ENCODE results near the gene TEX2. TPM values are rescaled to one million over a fixed set of nuclear protein-coding genes. Genes with fewer than 3 reads are reported as not detected.

TEX2 gene
- total and polyA plus RNA-seq, 2 of the 13 experiments (the other 11 are each of a cell fraction or from before 2014, with no cell fraction given): 21.4 to 37.7 TPM

DNA sequence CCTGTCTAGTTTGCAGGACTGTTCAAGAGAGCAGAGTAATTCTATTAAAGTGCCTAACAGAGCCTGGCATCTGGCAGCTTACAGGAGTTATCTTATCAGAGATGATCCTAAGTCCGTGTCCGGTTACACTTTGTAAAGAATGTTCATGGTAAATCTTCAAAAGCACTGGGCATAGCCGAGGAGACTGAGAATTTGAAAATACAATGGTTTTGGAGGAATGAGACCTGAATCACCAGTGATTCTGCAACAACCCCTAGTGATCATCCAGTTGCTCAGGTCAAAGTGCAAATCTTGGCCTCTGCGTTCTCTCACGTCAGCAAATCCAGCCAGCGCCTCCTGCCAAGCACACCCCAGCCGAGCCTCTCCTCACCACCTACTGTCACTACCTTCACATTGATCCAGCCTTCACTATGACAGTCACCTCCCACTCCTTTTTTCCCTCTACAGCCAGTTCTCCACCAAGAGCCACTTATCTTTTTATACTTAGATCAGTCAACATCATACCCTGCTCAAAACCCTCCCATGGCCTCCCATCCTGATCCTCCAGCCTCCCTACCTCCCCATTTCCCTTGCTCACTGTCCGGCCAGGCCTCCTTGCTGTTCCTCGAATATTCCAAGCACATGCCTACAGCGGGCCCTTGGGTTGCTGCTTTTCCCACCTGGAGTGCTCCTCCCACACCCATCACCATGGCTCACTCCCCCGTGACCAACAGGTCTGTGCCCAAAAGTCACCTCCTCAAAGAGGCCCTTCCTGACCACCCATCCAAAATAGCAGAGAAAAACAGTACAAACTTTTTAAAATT is 75.8 kb downstream of the TEX2 start (continued):
- TF ChIP-seq, protein P1, sequence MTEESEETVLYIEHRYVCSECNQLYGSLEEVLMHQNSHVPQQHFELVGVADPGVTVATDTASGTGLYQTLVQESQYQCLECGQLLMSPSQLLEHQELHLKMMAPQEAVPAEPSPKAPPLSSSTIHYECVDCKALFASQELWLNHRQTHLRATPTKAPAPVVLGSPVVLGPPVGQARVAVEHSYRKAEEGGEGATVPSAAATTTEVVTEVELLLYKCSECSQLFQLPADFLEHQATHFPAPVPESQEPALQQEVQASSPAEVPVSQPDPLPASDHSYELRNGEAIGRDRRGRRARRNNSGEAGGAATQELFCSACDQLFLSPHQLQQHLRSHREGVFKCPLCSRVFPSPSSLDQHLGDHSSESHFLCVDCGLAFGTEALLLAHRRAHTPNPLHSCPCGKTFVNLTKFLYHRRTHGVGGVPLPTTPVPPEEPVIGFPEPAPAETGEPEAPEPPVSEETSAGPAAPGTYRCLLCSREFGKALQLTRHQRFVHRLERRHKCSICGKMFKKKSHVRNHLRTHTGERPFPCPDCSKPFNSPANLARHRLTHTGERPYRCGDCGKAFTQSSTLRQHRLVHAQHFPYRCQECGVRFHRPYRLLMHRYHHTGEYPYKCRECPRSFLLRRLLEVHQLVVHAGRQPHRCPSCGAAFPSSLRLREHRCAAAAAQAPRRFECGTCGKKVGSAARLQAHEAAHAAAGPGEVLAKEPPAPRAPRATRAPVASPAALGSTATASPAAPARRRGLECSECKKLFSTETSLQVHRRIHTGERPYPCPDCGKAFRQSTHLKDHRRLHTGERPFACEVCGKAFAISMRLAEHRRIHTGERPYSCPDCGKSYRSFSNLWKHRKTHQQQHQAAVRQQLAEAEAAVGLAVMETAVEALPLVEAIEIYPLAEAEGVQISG (CRISPR knock-in tag; IDR thresholded peaks at IDR 0.05): peak; percentile 81
- no peak for TF ChIP-seq USF2 (IDR thresholded peaks at IDR 0.05; ENCODE audit: low read depth, low read length)
- TF ChIP-seq USF2 (CRISPR knock-in tag; IDR thresholded peaks at IDR 0.05; ENCODE audit: borderline replicate concordance): no peak
- TF ChIP-seq MTF1 (CRISPR knock-in tag; IDR thresholded peaks at IDR 0.05): no peak
- TF ChIP-seq BCL6 (CRISPR knock-in tag; IDR thresholded peaks at IDR 0.05): peak; percentile 78
- TF ChIP-seq PHB2 (IDR thresholded peaks at IDR 0.05; ENCODE audit: partially characterized antibody): no peak
- peak; percentile 78 for TF ChIP-seq RARA (CRISPR knock-in tag; IDR thresholded peaks at IDR 0.05)
- TF ChIP-seq SMARCE1 (IDR thresholded peaks at IDR 0.05; ENCODE audit: borderline replicate concordance): no peak; the same call in 1 of the 2 replicates
- no peak for TF ChIP-seq SYNCRIP (IDR thresholded peaks at IDR 0.05; ENCODE audit: insufficient read depth, low read depth, low read length)
- peak; percentile 70; the same call in 1 of the 2 replicates for TF ChIP-seq RXRA (CRISPR knock-in tag; IDR thresholded peaks at IDR 0.05)
- TF ChIP-seq ZSCAN22 (CRISPR knock-in tag; IDR thresholded peaks at IDR 0.05): no peak
- TF ChIP-seq SALL1 (CRISPR knock-in tag; IDR thresholded peaks at IDR 0.05): peak; percentile 89
- no peak for TF ChIP-seq ZNF781 (CRISPR knock-in tag; IDR thresholded peaks at IDR 0.05; ENCODE audit: borderline replicate concordance, not compliant biosample characterization)
- TF ChIP-seq GATA4 (IDR thresholded peaks at IDR 0.05; ENCODE audit: borderline replicate concordance, low read depth): peak; percentile 95
- TF ChIP-seq RCOR2 (CRISPR knock-in tag; IDR thresholded peaks at IDR 0.05): peak; percentile 94
- TF ChIP-seq JUND (CRISPR knock-in tag; IDR thresholded peaks at IDR 0.05): no peak
- TF ChIP-seq HOXD1 (CRISPR knock-in tag; IDR thresholded peaks at IDR 0.05): peak; percentile 62; the same call in 1 of the 2 replicates
- no peak for TF ChIP-seq HOXA5 (CRISPR knock-in tag; IDR thresholded peaks at IDR 0.05)
- TF ChIP-seq, protein P2, sequence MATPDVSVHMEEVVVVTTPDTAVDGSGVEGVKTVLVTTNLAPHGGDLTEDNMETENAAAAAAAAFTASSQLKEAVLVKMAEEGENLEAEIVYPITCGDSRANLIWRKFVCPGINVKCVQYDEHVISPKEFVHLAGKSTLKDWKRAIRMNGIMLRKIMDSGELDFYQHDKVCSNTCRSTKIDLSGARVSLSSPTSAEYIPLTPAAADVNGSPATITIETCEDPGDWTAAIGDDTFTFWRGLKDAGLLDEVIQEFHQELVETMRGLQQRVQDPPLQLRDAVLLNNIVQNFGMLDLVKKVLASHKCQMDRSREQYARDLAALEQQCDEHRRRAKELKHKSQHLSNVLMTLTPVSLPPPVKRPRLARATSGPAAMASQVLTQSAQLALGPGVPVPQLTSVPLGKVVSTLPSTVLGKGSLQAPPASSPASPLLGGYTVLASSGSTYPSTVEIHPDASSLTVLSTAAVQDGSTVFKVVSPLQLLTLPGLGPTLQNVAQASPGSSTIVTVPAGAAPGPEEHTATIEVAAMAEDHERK (CRISPR knock-in tag; IDR thresholded peaks at IDR 0.05; ENCODE audit: low read depth): no peak
- no peak for TF ChIP-seq U2AF2 (IDR thresholded peaks at IDR 0.05; ENCODE audit: low read depth, low read length)
- TF ChIP-seq ZFP36L2 (CRISPR knock-in tag; IDR thresholded peaks at IDR 0.05): no peak
- no peak for TF ChIP-seq HIVEP1 (CRISPR knock-in tag; IDR thresholded peaks at IDR 0.05)
- no peak for TF ChIP-seq SALL2 (CRISPR knock-in tag; IDR thresholded peaks at IDR 0.05)
- TF ChIP-seq CREBL2 (CRISPR knock-in tag; IDR thresholded peaks at IDR 0.05; ENCODE audit: borderline replicate concordance): no peak
- 0 out of 2 replicates have a peak, but pooled peaks have one; percentile 56 for TF ChIP-seq TCF7L2 (IDR thresholded peaks at IDR 0.05; ENCODE audit: low read depth, low read length)
- TF ChIP-seq NR3C1 (CRISPR knock-in tag; IDR thresholded peaks at IDR 0.05): no peak

Data from HepG2 (cell line).